ENCODE measurements around the gene CALHM1. TPM values are rescaled to one million over a fixed set of nuclear protein-coding genes. Genes with fewer than 3 reads are reported as not detected.

The CALHM1 gene
- total RNA-seq, 1 experiment from 2014 or later, result not detected

GRCh38 chr10:103441206-103441605, 17.5 kb downstream of the CALHM1 start:
- CTCF ChIA-PET, result no interaction called here
- intact Hi-C loops (cut with micrococcal nuclease; ENCODE audit: unreplicated experiment), result no loop called here
- DNase-seq, result no peak
- no peak for TF ChIP-seq CTCF (IDR thresholded peaks at IDR 0.05; ENCODE audit: insufficient read depth in 1 of 2, low read depth in 1 of 2, low read length in 1 of 2, severe bottlenecking in 1 of 2, unreplicated experiment in 1 of 2)
- H3K9me3 Mint-ChIP-seq (ENCODE audit: unreplicated experiment), result no peaks in the 10 kb centered on the region
- Histone ChIP-seq H3K4me3 (ENCODE audit: low read depth, low read length) (no peak overlapping the region), H3K36me3 (ENCODE audit: control insufficient read depth, insufficient read depth, low read length) (peaks cover 8% of the 10 kb centered on the region), H3K9me3 (no peaks in the 10 kb centered on the region), H3K4me1 (no peaks in the 10 kb centered on the region), H3K27me3 (replicated peaks; ENCODE audit: control insufficient read depth, insufficient read depth, low read length) (no peaks in the 10 kb centered on the region)
- H3K27ac Mint-ChIP-seq (ENCODE audit: unreplicated experiment), result no peak overlapping the region
- no peaks in the 10 kb centered on the region for H3K4me1 Mint-ChIP-seq (ENCODE audit: low read depth, unreplicated experiment)
- H3K36me3 Mint-ChIP-seq (ENCODE audit: insufficient read depth, unreplicated experiment), result peaks cover 90% of the 10 kb centered on the region
- no peaks in the 10 kb centered on the region for H3K27me3 Mint-ChIP-seq (ENCODE audit: insufficient read depth, unreplicated experiment)
- BruUV-seq (replicated peaks), result no TSS peak
- POLR2A ChIA-PET, result no interaction called here
- no peak overlapping the region for H3K4me3 Mint-ChIP-seq (ENCODE audit: unreplicated experiment)

- no TSS peak for BruUV-seq (replicated peaks)
- no peaks in the 10 kb centered on the region for H3K27me3 Mint-ChIP-seq (ENCODE audit: insufficient read depth, unreplicated experiment)
- Histone ChIP-seq H3K27me3 (replicated peaks; ENCODE audit: control insufficient read depth, insufficient read depth, low read length) (no peaks in the 10 kb centered on the region), H3K4me3 (ENCODE audit: low read depth, low read length) (no peak overlapping the region), H3K4me1 (no peaks in the 10 kb centered on the region), H3K9me3 (no peaks in the 10 kb centered on the region), H3K36me3 (ENCODE audit: control insufficient read depth, insufficient read depth, low read length) (peaks cover 6% of the 10 kb centered on the region)
- intact Hi-C loops (cut with micrococcal nuclease; ENCODE audit: unreplicated experiment), result no loop called here
- DNase-seq, result no peak
- peaks cover 90% of the 10 kb centered on the region for H3K36me3 Mint-ChIP-seq (ENCODE audit: insufficient read depth, unreplicated experiment)
- H3K9me3 Mint-ChIP-seq (ENCODE audit: unreplicated experiment), result no peaks in the 10 kb centered on the region
- no peak overlapping the region for H3K4me3 Mint-ChIP-seq (ENCODE audit: unreplicated experiment)
- TF ChIP-seq CTCF (IDR thresholded peaks at IDR 0.05; ENCODE audit: insufficient read depth in 1 of 2, low read depth in 1 of 2, low read length in 1 of 2, severe bottlenecking in 1 of 2, unreplicated experiment in 1 of 2), result no peak
- no peaks in the 10 kb centered on the region for H3K4me1 Mint-ChIP-seq (ENCODE audit: low read depth, unreplicated experiment)
- POLR2A ChIA-PET, result no interaction called here
- CTCF ChIA-PET, result no interaction called here
- no peak overlapping the region for H3K27ac Mint-ChIP-seq (ENCODE audit: unreplicated experiment)
These were observed 18.3 kb downstream of the CALHM1 start for GRCh38 chr10:103440416-103440815.

DNA sequence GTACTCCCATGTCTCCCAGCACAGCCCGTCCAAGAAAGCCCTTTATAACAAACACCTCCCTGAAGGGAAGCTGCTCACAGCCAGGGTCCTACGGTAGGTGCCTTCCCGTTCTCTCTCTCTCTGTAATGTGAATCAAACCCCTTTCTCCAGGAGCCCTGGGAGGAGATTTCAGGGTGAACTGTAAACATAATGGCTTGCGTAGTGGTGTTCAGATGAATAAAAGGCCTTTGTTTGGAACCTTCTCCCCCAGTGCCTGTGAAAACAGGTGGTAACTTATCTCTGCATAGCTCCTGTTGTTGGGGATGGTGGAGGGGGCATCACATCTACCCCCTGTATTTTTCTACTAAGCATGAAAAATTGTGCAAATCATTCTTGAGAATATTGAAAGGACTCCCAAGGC, 18.9 kb downstream of the CALHM1 start:
- Mint-ChIP-seq H3K27me3 (ENCODE audit: insufficient read depth, unreplicated experiment) (no peaks in the 10 kb centered on the region), H3K36me3 (ENCODE audit: insufficient read depth, unreplicated experiment) (peaks cover 84% of the 10 kb centered on the region), H3K4me1 (ENCODE audit: low read depth, unreplicated experiment) (no peaks in the 10 kb centered on the region), H3K27ac (ENCODE audit: unreplicated experiment) (no peak overlapping the region), H3K9me3 (ENCODE audit: unreplicated experiment) (no peaks in the 10 kb centered on the region), H3K4me3 (ENCODE audit: unreplicated experiment) (no peak overlapping the region)
- Histone ChIP-seq H3K4me1 (no peaks in the 10 kb centered on the region), H3K9me3 (no peaks in the 10 kb centered on the region), H3K4me3 (ENCODE audit: low read depth, low read length) (no peak overlapping the region), H3K36me3 (ENCODE audit: control insufficient read depth, insufficient read depth, low read length) (peaks cover 8% of the 10 kb centered on the region), H3K27me3 (replicated peaks; ENCODE audit: control insufficient read depth, insufficient read depth, low read length) (no peaks in the 10 kb centered on the region)
- POLR2A ChIA-PET, result no interaction called here
- intact Hi-C loops (cut with micrococcal nuclease; ENCODE audit: unreplicated experiment), result no loop called here
- no peak for TF ChIP-seq CTCF (IDR thresholded peaks at IDR 0.05; ENCODE audit: insufficient read depth in 1 of 2, low read depth in 1 of 2, low read length in 1 of 2, severe bottlenecking in 1 of 2, unreplicated experiment in 1 of 2)
- CTCF ChIA-PET, result no interaction called here
- no peak for DNase-seq
- BruUV-seq (replicated peaks), result no TSS peak
